ENCODE results near the gene SKP1. TPM values are rescaled to one million over a fixed set of nuclear protein-coding genes. Genes with fewer than 3 reads are reported as not detected.

SKP1 gene
- total RNA-seq, 1 experiment from 2014 or later: 220 TPM

GRCh38 chr5:134139377-134139851, 37.3 kb downstream of the SKP1 start:
- no TSS peak for BruUV-seq (replicated peaks)
- Histone ChIP-seq H3K79me2 (ENCODE audit: low read length) (peaks cover 14% of the 10 kb centered on the region; the same call in 1 of the 2 replicates), H3K9me3 (ENCODE audit: low read length) (no peaks in the 10 kb centered on the region), H3K4me2 (ENCODE audit: low read length) (no peak overlapping the region), H3K4me3 (ENCODE audit: low read length) (no peak overlapping the region), H3K9ac (ENCODE audit: low read length) (no peak overlapping the region), H3K36me3 (ENCODE audit: low read depth, low read length) (peaks cover 8% of the 10 kb centered on the region; the same call in 1 of the 2 replicates), H3K27ac (ENCODE audit: low read length) (peak overlapping the region; percentile 90), H4K20me1 (ENCODE audit: low read length) (no peaks in the 10 kb centered on the region), H3K9me2 (replicated peaks; ENCODE audit: low read length) (no peaks in the 10 kb centered on the region), H2AFZ (ENCODE audit: low read length) (no peak overlapping the region), H3F3A (ENCODE audit: low read length, unreplicated experiment) (no peaks in the 10 kb centered on the region), H3K4me1 (ENCODE audit: insufficient read depth, low read length) (peaks cover 22% of the 10 kb centered on the region), H3K27me3 (ENCODE audit: low read length) (no peaks in the 10 kb centered on the region)
- TF ChIP-seq EZH2phosphoT487 (IDR thresholded peaks at IDR 0.05; ENCODE audit: borderline replicate concordance, low read length) (no peak), CTCF (conservative IDR thresholded peaks at IDR 0.05; ENCODE audit: low read depth, low read length) (no peak), EZH2 (IDR thresholded peaks at IDR 0.05; ENCODE audit: low read length, unreplicated experiment) (no peak)
- ATAC-seq (no peak), DNase-seq (no peak)
- POLR2A ChIA-PET (ENCODE audit: unreplicated experiment): no interaction called here
- CTCF ChIA-PET: interaction anchor here (1.5 kb wide), 1 partner anchor 100 kb away, joined by 5 read pairs; no protein-coding TSS in a partner anchor
- intact Hi-C loops (cut with micrococcal nuclease): no loop called here

- no peaks in the 10 kb centered on the region for H3F3A ChIP-seq (ENCODE audit: low read length, unreplicated experiment)
- TF ChIP-seq EZH2 (IDR thresholded peaks at IDR 0.05; ENCODE audit: low read length, unreplicated experiment) (no peak), CTCF (conservative IDR thresholded peaks at IDR 0.05; ENCODE audit: low read depth, low read length) (no peak), EZH2phosphoT487 (IDR thresholded peaks at IDR 0.05; ENCODE audit: borderline replicate concordance, low read length) (no peak)
- no peaks in the 10 kb centered on the region for H3K27me3 ChIP-seq (ENCODE audit: low read length)
- intact Hi-C loops (cut with micrococcal nuclease): no loop called here
- H3K27ac ChIP-seq (ENCODE audit: low read length): peak overlapping the region; percentile 90
- H3K4me1 ChIP-seq (ENCODE audit: insufficient read depth, low read length): peaks cover 22% of the 10 kb centered on the region
- H4K20me1 ChIP-seq (ENCODE audit: low read length): no peaks in the 10 kb centered on the region
- peaks cover 4% of the 10 kb centered on the region; the same call in 1 of the 2 replicates for H3K36me3 ChIP-seq (ENCODE audit: low read depth, low read length)
- no peak overlapping the region for H2AFZ ChIP-seq (ENCODE audit: low read length)
- no TSS peak for BruUV-seq (replicated peaks)
- H3K79me2 ChIP-seq (ENCODE audit: low read length): peaks cover 14% of the 10 kb centered on the region; the same call in 1 of the 2 replicates
- DNase-seq: peak; percentile 75
- ChIA-PET POLR2A (ENCODE audit: unreplicated experiment) (no interaction called here), CTCF (interaction anchor here (1.0 to 1.5 kb wide), 2 partner anchors 99 to 112 kb away, joined by 5 to 7 read pairs; no protein-coding TSS in a partner anchor)
- no peaks in the 10 kb centered on the region for H3K9me3 ChIP-seq (ENCODE audit: low read length)
- no peak overlapping the region for H3K4me3 ChIP-seq (ENCODE audit: low read length)
- H3K4me2 ChIP-seq (ENCODE audit: low read length): peak overlapping the region; percentile 61
- peak; percentile 45 for ATAC-seq
- H3K9me2 ChIP-seq (replicated peaks; ENCODE audit: low read length): no peaks in the 10 kb centered on the region
- peak overlapping the region; percentile 61 for H3K9ac ChIP-seq (ENCODE audit: low read length)
Measured at GRCh38 chr5:134138416-134139376, 38.1 kb downstream of the SKP1 start.

All from PC-3 (cell line).